HG03280 (cell line): ENCODE measurements around the gene GAS7.
A peak's percentile ranks its signal among the peaks of the same experiment; 100 is the strongest.

Experiments used
- ATAC-seq: cut with Tn5 transposase; IDR thresholded peaks from one replicate; pipeline ENCODE4 v1.9.1; 2021; ENCODE audit warnings: mild to moderate bottlenecking, moderate library complexity; ENCODE audit not compliant: unreplicated experiment

GAS7 gene

DNA sequence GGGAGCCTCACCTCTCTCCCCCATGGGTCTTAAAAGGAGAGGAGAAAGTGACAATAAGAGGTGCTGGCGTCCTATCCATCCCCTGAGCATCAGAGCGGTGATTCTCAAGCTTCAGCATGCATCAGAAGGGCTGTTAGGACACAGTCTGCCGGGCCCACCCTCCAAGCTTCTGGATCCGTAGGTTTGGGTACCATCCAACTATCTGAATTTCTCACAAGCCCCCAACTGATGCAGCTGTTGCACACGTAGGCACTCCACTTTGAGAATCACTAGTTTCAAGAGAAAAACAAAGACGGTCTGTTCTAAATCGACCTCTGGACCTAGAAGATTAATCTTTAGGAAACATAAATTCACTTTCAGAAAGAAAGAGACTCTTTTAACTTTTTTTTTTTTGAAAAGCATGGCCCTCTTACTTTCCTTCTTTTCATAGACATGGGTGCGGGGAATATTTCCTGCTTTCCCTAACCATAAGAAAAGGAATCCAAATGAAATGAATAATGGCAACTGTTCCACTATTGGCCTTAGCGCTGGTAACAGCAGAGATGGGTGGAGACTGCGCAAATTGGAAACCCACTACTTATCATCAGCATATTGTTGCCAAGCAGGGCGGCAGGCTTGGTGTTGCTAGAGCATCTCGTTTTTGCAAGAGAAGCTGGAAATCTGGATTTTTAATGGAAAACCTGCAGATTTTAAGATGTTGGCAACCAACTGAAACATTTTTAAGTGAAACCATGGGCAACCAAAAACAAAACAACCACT, 144.4 kb downstream of the GAS7 start:
- no peak for ATAC-seq

GRCh38 chr17:10052106-10052813, 146.1 kb downstream of the GAS7 start:
- no peak for ATAC-seq

DNA sequence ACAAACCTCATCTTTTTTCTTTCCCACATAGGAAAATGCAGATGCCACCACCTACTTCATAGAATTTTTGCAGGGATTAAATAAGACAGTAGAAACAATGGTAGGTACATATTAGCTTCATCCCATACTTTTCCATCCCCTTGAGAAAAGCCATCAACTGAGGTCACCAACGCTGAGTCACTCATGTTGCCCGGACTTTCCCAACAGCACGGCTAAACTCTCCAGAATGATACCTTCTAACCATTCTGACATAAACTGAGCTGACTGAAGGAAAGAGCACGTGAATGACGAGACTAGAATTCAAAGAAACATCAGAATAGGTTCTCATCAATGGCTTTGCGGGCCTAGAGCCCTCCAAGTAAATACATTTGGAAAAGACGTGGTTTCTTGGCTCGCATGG, 147.3 kb downstream of the GAS7 start:
- ATAC-seq, result no peak

- peak; percentile 42 for ATAC-seq
These were observed 147.8 kb downstream of the GAS7 start for GRCh38 chr17:10050597-10051101.

DNA sequence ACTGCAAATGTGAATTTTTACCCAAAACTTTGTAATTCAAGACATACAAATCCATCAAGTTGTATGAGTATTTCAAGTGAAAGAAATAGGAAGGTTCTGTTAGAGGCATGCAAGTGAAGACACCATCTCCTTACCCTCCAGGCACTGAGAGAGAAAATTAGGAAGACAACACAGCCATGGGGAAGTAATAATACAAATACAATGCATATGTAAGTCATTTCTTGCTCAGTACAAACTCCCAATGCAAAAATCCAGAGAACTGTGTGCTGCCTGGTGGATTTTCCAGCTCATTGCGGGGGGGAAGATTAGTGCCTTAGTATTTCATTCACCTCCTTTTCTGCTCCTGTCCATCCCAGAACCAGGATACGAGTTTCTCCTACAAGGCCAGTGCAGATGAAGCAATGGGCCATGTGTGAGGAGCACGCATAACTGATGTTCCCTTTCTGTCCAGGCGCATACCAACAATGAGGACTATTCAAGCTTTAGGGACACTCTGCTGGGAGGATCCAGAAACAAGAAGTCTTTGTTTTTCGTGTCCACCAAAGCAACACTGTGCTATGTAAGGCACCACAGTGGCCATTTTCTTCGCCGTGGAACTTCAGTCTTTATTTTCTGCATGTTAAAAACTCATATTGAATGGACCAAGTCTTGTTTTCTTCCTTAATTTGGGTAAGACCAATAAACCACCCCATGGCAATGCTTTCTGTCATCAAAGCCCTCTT, 149.6 kb downstream of the GAS7 start:
- no peak for ATAC-seq

- ATAC-seq, result peak; percentile 39
These were observed 151.3 kb downstream of the GAS7 start for GRCh38 chr17:10046786-10047785.

- ATAC-seq, result no peak
These were observed 152.3 kb downstream of the GAS7 start for GRCh38 chr17:10045871-10046658.

DNA sequence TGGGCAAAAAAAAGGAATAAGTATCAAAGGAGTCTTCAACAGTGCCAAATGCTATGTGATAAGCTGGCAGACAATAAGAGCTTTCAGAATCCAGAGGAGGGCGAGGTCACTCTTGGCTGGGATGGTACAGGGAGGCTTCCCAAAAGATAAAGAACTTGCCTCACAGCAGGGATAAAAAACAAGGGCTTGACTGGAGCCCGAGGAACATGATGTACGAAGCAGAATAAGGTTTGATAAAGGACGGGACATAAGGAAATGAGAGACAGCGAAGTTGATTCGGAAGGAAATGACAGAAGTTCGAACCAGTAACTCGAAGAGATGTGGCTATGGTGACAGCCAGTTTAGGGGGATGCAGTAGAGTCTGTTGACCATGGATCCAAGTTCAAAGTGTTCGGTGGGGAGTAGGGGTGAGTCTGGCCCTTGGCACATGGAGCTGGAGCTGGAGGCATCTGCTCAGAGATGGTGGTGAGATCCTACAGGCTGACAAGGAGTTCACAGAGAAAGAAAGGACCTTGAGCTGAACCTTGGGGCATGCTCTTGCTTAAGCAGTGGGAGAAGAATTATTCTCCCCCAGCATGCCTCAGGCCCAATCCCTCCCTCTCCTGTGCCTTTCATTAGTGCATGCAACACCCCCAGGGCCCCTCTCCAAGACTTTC, 155.7 kb downstream of the GAS7 start:
- ATAC-seq, result no peak

DNA sequence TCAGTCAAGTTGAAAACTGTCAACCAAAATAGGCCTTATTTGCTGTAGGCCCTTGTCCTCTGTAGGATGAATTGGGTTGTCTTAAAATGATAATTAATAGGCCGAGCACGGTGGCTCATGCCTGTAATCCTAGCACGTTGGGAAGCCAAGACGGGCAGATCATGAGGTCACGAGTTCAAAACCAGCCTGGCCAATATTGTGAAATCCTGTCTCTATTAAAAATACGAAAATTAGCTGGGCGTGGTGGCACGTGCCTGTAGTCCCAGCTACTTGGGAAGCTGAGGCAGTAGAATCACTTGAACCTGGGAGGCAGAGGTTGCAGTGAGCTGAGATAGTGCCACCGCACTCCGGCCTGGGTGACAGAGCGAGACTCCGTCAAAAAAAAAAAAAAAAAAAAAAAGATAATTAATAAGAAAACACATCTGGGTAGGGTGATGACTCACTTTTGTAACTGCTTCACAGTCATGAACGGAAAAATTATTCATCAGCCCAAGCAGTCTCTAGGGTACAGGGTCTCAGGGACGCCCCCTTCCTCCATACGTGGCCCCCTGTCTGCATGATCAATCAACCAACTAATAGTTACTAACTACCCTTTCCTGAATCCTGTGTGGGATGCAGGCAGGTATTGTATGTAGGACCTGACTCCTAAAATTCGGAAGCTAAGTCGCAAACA, 156.4 kb downstream of the GAS7 start:
- no peak for ATAC-seq

GRCh38 chr17:10041287-10041612, 157.2 kb downstream of the GAS7 start:
- ATAC-seq, result no peak

GRCh38 chr17:10036511-10037061, 161.8 kb downstream of the GAS7 start:
- ATAC-seq, result no peak

DNA sequence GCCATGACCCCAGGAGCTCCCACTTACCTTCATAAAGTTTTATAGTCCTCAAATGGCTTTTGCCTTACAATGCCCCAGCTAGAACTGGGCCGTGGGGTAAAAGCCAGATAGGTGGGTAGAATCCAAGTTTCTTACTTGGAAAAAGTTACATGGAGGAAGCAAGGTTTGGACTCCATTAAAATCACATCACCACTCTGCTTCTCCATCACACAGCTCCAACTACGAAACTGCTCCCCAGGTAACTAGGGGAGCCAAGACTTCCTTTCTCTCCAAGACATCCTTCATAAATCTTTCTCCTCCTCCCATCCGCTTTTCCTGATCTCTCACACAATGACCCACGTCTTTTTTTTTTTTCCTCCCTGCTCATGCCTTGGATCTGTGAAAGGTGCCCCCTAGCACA, 162.5 kb downstream of the GAS7 start:
- ATAC-seq, result no peak

- ATAC-seq, result no peak
These were observed 163.5 kb downstream of the GAS7 start for GRCh38 chr17:10034719-10035475.

GRCh38 chr17:10033959-10034358, 164.4 kb downstream of the GAS7 start:
- no peak for ATAC-seq

DNA sequence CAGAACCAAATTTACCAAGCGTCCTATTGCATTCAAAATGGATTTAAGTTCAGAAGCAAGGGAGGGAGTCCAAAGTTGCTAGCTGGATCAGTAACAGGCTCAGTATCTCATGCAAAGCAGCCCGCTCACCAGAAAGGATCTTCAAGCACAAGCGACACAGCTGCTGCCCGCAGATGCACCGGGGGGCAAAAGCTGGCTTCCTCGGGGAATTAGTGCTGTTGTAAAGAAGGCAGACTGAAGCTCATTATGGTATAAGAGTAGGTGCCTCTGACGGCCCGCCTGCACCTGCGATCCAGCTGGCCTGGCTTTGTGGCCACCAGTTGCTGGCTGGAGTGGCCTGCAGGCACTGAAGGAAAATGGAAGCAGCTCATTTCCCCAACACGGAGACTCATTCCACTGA, 165.0 kb downstream of the GAS7 start:
- no peak for ATAC-seq

DNA sequence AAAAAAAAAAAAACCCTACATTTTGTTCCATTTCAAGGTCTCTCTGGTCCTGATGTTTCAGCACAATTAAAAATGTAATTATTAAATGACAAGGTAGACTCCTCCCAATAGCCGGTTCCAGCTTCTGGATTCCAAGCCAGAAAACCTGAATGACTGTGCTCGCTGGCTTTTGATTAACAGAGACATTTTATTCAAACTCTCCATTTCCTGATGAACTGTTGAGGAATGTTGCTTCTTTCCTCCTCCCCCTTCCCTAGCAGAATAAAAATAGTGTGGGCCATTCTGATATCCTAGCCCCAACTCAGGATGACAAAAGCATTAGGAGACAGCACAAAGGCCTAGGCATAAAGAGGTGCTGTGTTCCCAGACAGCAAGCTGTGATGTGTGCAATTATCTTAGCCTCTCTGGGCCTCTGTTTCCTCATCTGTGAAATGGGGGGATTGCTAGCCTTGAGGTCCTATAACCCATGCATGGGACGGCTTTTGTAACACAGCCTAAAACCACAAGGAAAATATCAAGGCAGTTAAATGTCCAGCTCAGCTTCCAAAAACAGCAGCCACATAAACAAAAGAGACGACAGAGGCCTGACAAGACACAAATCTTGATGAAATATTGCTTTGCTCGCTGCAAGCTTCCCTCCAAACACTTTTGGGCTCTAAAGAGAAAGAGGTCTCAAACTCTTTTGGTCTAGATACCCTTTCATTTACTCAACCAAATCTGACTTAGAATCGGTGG, 166.1 kb downstream of the GAS7 start:
- ATAC-seq, result no peak

GRCh38 chr17:10031606-10032005, 166.8 kb downstream of the GAS7 start:
- ATAC-seq, result no peak
